Endometrium (tissue), 2 donors: ENCODE results near the gene GRIK1.
A peak's percentile ranks its signal among the peaks of the same experiment; 100 is the strongest.

Source experiments
- FAIRE-seq: peaks from 2 replicates; lab custom pipeline; 2012; peaks lifted over from hg19 to GRCh38; lab: Jason Lieb, UNC
- donor health status: control.
- donor health status: control.

Gene GRIK1

GRCh38 chr21:29642551-29643245 is 297.1 kb downstream of the GRIK1 start:
- no peak for FAIRE-seq

GRCh38 chr21:29641635-29642550 is 297.9 kb downstream of the GRIK1 start:
- no peak for FAIRE-seq

DNA sequence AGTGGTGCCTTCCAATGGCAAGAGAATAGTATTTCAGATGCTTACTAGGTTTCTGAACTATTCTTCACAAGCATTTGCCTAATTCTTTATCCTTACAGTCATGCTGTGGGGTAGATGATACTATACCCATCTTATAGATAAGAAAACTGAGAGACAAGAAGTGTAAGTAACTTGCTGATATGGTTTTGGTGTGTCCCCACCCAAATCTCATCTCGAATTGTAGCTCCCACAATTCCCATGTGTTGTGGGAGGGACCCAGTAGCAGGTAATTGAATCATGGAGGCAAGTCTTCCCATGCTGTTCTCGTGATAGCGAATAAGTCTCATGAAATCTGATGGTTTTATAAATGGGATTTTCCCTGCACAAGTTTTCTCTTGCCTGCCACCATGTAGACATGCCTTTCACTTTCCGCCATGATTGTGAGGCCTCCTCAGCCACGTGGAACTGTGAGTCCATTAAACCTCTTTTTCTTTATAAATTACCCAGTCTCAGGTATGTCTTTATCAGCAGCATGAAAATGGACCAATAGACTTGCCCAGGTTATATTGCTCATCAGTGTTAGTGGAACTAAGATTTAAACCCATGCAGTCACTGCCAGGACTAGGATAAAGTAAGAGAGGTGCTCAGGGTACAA is 298.7 kb downstream of the GRIK1 start:
- FAIRE-seq, result no peak

GRCh38 chr21:29640080-29640508 is 299.7 kb downstream of the GRIK1 start:
- no peak for FAIRE-seq

- no peak for FAIRE-seq
Observed at GRCh38 chr21:29639366-29640079, 300.3 kb downstream of the GRIK1 start.

GRCh38 chr21:29638761-29639327 is 301.0 kb downstream of the GRIK1 start:
- no peak for FAIRE-seq

DNA sequence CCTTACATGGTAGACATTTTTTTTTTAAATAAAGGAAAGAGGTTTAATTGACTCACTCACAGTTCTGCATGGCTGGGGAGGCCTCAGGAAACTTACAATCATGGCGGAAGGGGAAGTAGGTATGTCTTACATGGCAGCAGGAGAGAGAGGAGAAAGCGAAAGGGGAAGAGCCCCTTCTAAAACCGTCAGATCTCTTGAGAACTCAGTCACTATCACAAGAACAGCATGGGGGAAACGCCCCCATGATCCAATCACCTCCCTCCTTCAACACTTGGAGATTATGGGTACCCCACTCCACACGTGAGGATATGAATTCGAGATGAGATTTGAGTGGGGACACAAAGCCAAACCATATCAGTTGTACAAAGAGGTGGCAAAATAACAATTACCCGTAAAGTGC is 301.7 kb downstream of the GRIK1 start:
- FAIRE-seq, result no peak

- FAIRE-seq, result no peak
Observed at GRCh38 chr21:29637553-29637952, 302.2 kb downstream of the GRIK1 start.

GRCh38 chr21:29637134-29637533 is 302.7 kb downstream of the GRIK1 start:
- no peak for FAIRE-seq

- no peak for FAIRE-seq
Observed at GRCh38 chr21:29634418-29634817, 305.4 kb downstream of the GRIK1 start.

- FAIRE-seq, result no peak
Observed at GRCh38 chr21:29633756-29634155, 306.0 kb downstream of the GRIK1 start.

- FAIRE-seq, result no peak
Observed at GRCh38 chr21:29630441-29630840, 309.4 kb downstream of the GRIK1 start.

- FAIRE-seq, result peak; percentile 83
Observed at GRCh38 chr21:29627905-29628304, 311.9 kb downstream of the GRIK1 start.

DNA sequence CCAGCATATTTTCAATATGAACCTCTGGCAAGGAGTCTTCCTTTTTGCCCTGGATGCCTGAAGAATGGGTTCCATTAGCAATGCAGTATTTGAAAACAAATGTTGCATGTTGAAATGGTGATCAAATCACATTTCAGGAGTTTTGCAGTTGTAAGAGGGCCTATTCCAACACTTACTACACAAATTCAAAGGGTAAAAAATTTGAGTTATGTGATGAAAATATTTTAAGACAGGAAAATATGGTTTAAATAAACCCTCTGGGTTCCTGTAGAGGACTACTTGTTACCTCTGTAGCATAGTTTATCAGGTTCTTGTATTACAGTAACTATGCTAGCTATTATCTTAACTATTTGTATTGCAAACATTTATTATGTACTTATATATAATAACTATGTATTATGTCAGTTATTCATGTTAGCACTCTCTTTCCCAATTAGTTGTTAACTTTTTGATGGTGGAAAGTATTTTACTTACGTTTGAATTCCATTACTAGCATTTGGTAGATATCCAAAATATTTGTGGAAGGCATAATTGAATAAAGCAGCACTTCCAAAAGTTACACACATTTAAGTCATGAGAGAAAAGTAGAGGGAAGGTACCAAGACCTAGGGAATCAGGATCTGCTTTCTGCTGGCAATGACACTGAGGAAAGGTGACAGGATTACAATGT is 312.9 kb downstream of the GRIK1 start:
- FAIRE-seq, result no peak

DNA sequence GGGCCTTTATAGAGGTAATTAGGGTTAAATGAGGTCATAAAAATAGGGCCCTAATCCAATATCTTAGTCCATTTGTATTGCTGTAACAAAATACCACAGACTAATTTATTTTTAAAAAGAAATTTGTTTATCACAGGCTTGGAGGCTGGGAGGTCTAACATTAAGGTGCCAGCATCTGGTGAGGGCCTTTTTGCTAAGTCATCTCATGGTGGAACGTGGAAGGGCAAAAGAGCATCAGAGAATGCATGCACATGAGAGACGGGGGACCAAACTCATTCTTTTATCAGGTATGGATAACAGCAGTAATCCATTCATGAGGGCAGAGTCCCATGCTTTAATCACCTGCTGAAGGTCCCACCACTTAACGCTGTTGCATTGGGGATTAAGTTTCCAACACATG is 313.8 kb downstream of the GRIK1 start:
- no peak for FAIRE-seq

GRCh38 chr21:29624776-29625175 is 315.0 kb downstream of the GRIK1 start:
- no peak for FAIRE-seq

DNA sequence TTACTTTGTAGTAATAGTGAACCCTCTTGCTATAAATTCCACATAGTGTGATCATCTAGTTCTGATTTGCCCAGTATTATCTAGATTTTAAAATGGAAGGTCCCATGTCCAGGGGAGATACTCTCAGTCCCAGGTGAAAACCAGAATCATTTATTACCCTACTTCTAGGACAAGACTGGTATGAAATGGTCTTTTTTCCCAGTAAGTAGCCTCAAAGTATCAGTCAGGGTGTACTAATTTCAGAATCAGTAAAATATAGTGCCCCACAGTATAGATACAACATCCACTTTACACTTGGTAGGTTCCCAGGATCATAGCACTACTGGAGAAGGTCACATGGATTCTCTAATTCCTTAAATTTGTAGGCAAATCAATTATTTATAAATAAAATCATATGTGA is 318.3 kb downstream of the GRIK1 start:
- FAIRE-seq, result no peak

DNA sequence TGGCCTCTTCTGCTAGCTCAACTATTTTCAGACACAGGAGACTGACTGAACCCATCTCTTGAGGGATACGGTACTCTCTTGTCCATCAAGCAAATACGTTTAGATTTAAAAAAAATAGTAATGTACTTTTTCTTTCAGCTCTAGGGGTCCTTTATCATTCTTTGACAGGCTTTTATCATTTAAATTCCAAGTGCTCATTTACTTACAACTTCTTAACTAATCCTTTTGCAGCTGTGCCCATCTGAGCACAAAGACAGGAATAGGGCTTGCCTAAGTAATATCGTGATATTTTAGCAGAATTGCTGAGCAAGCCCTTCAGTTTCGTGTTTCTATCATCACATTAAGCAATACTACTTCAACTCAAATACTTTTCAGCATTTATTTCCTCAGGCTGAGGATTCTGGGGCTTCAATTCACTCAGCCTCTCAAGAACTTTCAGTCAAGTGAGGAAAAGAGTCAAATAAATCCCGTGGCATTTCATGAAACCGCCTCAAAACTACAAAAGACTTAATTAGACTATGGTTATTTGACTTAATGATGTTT is 323.5 kb downstream of the GRIK1 start:
- no peak for FAIRE-seq

- no peak for FAIRE-seq
Observed at GRCh38 chr21:29613877-29614276, 325.9 kb downstream of the GRIK1 start.

DNA sequence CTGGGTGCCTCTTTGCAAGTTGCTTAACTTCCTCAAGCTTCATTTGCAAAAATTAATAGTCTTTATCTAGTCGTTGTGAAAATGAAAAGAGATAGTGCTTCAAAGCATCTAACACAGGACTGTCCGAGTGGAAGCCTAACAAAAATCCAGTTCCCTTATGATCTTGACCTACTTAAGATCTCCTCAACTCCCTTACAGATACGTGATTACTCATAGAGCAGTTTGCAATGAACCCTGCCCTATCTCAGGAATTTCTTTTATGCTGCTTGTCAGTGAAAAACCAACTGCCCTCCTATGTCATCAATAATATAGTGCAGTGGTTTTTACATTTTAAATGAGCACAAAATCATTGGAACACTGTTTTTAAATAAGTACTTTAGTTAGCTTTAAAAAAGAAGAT is 326.8 kb downstream of the GRIK1 start:
- FAIRE-seq, result no peak

DNA sequence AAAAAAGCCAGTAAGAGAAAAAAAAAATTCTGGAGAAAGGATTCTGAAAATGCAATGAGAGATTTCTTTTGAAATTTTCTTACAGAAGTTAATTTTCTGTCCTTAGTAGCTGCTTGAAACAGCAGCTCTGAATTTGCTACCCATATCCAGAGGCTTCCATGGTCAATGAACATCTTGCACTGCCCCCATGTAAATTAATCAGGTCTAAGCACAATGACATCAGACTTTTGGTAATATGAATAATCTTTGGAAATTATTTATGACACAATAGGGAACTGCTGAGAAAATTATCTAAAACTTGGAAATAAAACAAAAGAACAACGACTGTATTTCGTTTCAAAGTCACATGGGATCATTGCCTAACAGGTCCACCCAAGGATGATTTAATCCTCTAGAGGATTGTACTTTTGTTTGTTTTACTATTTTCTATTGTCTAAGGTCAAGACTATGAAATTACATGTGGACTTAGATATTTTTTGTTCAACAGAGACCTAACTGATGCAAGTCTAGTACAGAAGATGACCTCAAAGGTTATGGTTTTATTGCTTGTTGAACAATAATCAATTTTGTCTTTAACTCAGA is 328.9 kb downstream of the GRIK1 start:
- peak; percentile 73 for FAIRE-seq
